ENCODE results near the gene HAUS8.
"Not testable (repeated sequence)": the region's sequence is repeated elsewhere in the genome, so short reads cannot be mapped to it uniquely, and the experiment has no call there.

HAUS8 gene

GRCh38 chr19:17035842-17036424, 39.3 kb downstream of the HAUS8 start:
- no peak for DNase-seq (ENCODE audit: low read depth)

GRCh38 chr19:17031741-17032140, 43.5 kb downstream of the HAUS8 start:
- DNase-seq (ENCODE audit: low read depth), result no peak

GRCh38 chr19:17027535-17027975, 47.7 kb downstream of the HAUS8 start:
- DNase-seq (ENCODE audit: low read depth), result no peak

- no peak for DNase-seq (ENCODE audit: low read depth)
These were observed 48.3 kb downstream of the HAUS8 start, which contains the start of gene CPAMD8 for GRCh38 chr19:17026706-17027534. TSS of gene CPAMD8 (minus strand) at chr19:17026810. CDS start at chr19:17026642, 168 bp downstream.

- DNase-seq (ENCODE audit: low read depth), result peak; percentile 10
These were observed 49.1 kb downstream of the HAUS8 start for GRCh38 chr19:17025991-17026658.

GRCh38 chr19:17025361-17025760, 49.9 kb downstream of the HAUS8 start:
- no peak for DNase-seq (ENCODE audit: low read depth)

GRCh38 chr19:17024941-17025340, 50.3 kb downstream of the HAUS8 start:
- DNase-seq (ENCODE audit: low read depth), result not testable (repeated sequence)

GRCh38 chr19:17023805-17024204, 51.4 kb downstream of the HAUS8 start:
- DNase-seq (ENCODE audit: low read depth), result no peak

GRCh38 chr19:17022738-17023137, 52.5 kb downstream of the HAUS8 start:
- no peak for DNase-seq (ENCODE audit: low read depth)

- DNase-seq (ENCODE audit: low read depth), result no peak
These were observed 53.3 kb downstream of the HAUS8 start for GRCh38 chr19:17021793-17022590.

- no peak for DNase-seq (ENCODE audit: low read depth)
These were observed 53.9 kb downstream of the HAUS8 start for GRCh38 chr19:17021328-17021727.

GRCh38 chr19:17020823-17021222, 54.4 kb downstream of the HAUS8 start:
- DNase-seq (ENCODE audit: low read depth), result no peak

GRCh38 chr19:17020385-17020784, 54.9 kb downstream of the HAUS8 start:
- DNase-seq (ENCODE audit: low read depth), result no peak

- peak; percentile 3 for DNase-seq (ENCODE audit: low read depth)
These were observed 60.9 kb downstream of the HAUS8 start for GRCh38 chr19:17014212-17014861.

- DNase-seq (ENCODE audit: low read depth), result no peak
These were observed 63.8 kb downstream of the HAUS8 start for GRCh38 chr19:17011485-17011884.

GRCh38 chr19:17006579-17006978, 68.7 kb downstream of the HAUS8 start:
- DNase-seq (ENCODE audit: low read depth), result no peak

GRCh38 chr19:17005000-17005399, 70.3 kb downstream of the HAUS8 start:
- no peak for DNase-seq (ENCODE audit: low read depth)

GRCh38 chr19:17004386-17004785, 70.9 kb downstream of the HAUS8 start:
- no peak for DNase-seq (ENCODE audit: low read depth)

- no peak for DNase-seq (ENCODE audit: low read depth)
These were observed 72.8 kb downstream of the HAUS8 start for GRCh38 chr19:17002455-17002854.

- peak; percentile 32 for DNase-seq (ENCODE audit: low read depth)
These were observed 73.6 kb downstream of the HAUS8 start for GRCh38 chr19:17001603-17002183.
